ENCODE data around the gene COPG2. TPM values are rescaled to one million over a fixed set of nuclear protein-coding genes. Genes with fewer than 3 reads are reported as not detected.

The COPG2 gene
- total RNA-seq, 4 donors from 2014 or later: 11.7 to 15.6 (median 13.1) TPM

- H3K27ac ChIP-seq: no peak overlapping the region
- H3K4me3 ChIP-seq: peak overlapping the region in 1 of 2 donors; percentile 51
- H3K36me3 ChIP-seq: no peaks in the 10 kb centered on the region
- peaks cover 79% of the 10 kb centered on the region for H3K27me3 ChIP-seq
- 71 to 80% methylated on average over 9 to 11 of the region's 11 CpGs for WGBS, 2 donors (ENCODE audit: low coverage in 1 of 2)
- no peak for ATAC-seq
- TF ChIP-seq POLR2AphosphoS5 (IDR thresholded peaks at IDR 0.05): no peak
- TF ChIP-seq CTCF (IDR thresholded peaks at IDR 0.05): no peak
- no peak for TF ChIP-seq EP300 (IDR thresholded peaks at IDR 0.05)
- H3K9me3 ChIP-seq: no peaks in the 10 kb centered on the region
- peaks cover 0 to 20% (median 0%) of the 10 kb centered on the region in 3 donors for H3K4me1 ChIP-seq
Measured at GRCh38 chr7:130485734-130486113, 182.8 kb downstream of the COPG2 start.

DNA sequence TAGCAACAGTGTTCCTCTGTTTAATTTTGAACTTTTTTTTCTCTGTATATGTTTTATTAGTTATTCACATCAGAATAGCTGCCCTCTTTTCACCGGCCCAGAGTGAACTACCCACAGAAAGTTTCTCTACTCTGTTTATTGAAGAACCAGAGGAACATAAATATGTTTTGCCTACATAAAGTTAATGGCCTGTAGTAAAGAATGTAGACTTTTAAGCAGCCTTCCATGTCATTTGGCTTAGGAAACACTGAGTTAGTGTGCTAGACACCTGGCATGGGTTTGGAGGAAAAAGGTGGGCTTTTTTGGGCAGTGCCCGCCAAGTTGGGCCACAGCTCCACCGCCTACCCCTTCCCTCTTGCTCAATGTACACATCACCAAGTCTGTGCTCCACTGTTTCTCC is 185.5 kb downstream of the COPG2 start:
- peaks cover 0 to 16% (median 0%) of the 10 kb centered on the region in 3 donors for H3K4me1 ChIP-seq
- TF ChIP-seq POLR2A (IDR thresholded peaks at IDR 0.05) (no peak), CTCF (IDR thresholded peaks at IDR 0.05) (no peak), EP300 (IDR thresholded peaks at IDR 0.05) (no peak), POLR2AphosphoS5 (IDR thresholded peaks at IDR 0.05) (no peak)

GRCh38 chr7:130481898-130482297 is 186.7 kb downstream of the COPG2 start:
- Histone ChIP-seq H3K4me1 (peaks cover 0 to 13% (median 0%) of the 10 kb centered on the region in 3 donors), H3K36me3 (no peaks in the 10 kb centered on the region), H3K4me3 (no peak overlapping the region), H3K9me3 (peaks cover 0 to 21% (median 0%) of the 10 kb centered on the region in 3 donors), H3K27me3 (peaks cover 48% of the 10 kb centered on the region), H3K27ac (no peak overlapping the region)
- no peak for ATAC-seq
- TF ChIP-seq CTCF (IDR thresholded peaks at IDR 0.05): no peak
- TF ChIP-seq POLR2A (IDR thresholded peaks at IDR 0.05): no peak
- no peak for TF ChIP-seq EP300 (IDR thresholded peaks at IDR 0.05)
- no peak for TF ChIP-seq POLR2AphosphoS5 (IDR thresholded peaks at IDR 0.05)
- WGBS, 2 donors (ENCODE audit: low coverage in 1 of 2): 40 to 45% methylated on average over 1 of the region's 1 CpG

More for the DNA sequence above, 185.5 kb downstream of the COPG2 start:
- H3K36me3 ChIP-seq: no peaks in the 10 kb centered on the region
- no peak for ATAC-seq
- WGBS, 2 donors (ENCODE audit: low coverage in 1 of 2): 95 to 100% methylated on average over 2 to 3 of the region's 3 CpGs
- H3K9me3 ChIP-seq: peaks cover 0 to 14% (median 0%) of the 10 kb centered on the region in 3 donors
- peaks cover 56% of the 10 kb centered on the region for H3K27me3 ChIP-seq
- H3K27ac ChIP-seq: no peak overlapping the region
- no peak overlapping the region for H3K4me3 ChIP-seq

DNA sequence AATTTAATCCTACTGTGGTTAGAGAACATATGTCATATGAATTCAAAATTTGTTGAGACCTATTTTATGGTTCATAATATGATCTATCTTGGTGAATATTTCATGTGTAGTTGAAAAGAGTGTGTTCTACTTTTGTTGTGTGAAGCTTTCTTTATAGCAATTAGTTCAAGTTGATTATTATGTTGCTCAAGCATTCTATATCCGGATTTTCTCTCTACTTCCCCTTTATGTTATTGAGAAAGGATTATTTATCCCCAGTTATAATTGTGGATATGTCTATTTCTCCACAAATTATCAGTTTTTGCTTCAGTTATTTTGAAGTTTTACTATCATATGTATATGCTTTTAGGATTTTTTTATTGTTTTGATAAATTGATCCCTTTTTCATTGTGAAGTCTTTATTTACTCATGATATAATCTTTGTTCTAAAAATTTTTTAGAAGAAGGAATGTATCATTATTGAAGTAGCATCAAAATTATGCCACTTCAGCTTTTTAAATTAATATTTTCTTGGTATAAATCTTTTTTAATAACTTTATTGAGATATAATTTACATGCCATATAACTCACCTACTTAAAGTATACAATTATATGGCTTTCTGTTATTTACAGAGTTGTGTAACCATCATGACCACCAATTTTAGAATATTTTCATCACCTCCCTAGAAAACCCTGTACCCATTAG is 188.7 kb downstream of the COPG2 start:
- no peak for ATAC-seq
- H3K27me3 ChIP-seq: peaks cover 27% of the 10 kb centered on the region
- peaks cover 0 to 21% (median 0%) of the 10 kb centered on the region in 3 donors for H3K9me3 ChIP-seq
- H3K27ac ChIP-seq: no peak overlapping the region
- no peaks in the 10 kb centered on the region for H3K36me3 ChIP-seq
- 88 to 100% methylated on average over 1 of the region's 1 CpG for WGBS, 2 donors (ENCODE audit: low coverage in 1 of 2)
- H3K4me3 ChIP-seq: no peak overlapping the region
- TF ChIP-seq CTCF (IDR thresholded peaks at IDR 0.05) (no peak), EP300 (IDR thresholded peaks at IDR 0.05) (no peak), POLR2AphosphoS5 (IDR thresholded peaks at IDR 0.05) (no peak), POLR2A (IDR thresholded peaks at IDR 0.05) (no peak)
- H3K4me1 ChIP-seq: no peaks in the 10 kb centered on the region

DNA sequence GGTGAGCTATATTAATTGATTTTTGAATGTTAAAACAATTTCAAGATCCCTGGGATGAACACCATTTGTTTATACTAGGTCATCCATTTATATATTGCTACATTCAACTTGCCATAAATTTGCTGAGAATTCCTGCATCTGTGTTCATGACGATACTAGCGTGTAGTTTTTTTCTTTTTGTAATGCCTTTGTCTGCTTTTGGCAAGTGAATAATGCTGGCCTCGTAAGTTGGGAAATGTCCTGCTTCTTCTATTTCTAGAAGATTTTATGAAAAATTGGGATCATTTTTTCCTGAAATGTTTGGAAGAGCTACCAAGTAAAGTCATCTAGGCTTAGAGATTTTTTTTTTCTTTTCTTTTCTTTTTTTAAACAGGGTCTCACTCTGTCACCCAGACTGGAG is 189.6 kb downstream of the COPG2 start:
- ATAC-seq: no peak
- no peak overlapping the region for H3K4me3 ChIP-seq
- H3K36me3 ChIP-seq: no peaks in the 10 kb centered on the region
- TF ChIP-seq POLR2A (IDR thresholded peaks at IDR 0.05): no peak
- TF ChIP-seq CTCF (IDR thresholded peaks at IDR 0.05): no peak
- no peak for TF ChIP-seq POLR2AphosphoS5 (IDR thresholded peaks at IDR 0.05)
- no peak for TF ChIP-seq EP300 (IDR thresholded peaks at IDR 0.05)
- 65 to 70% methylated on average over 3 of the region's 3 CpGs for WGBS, 2 donors (ENCODE audit: low coverage in 1 of 2)
- no peaks in the 10 kb centered on the region for H3K4me1 ChIP-seq
- H3K27ac ChIP-seq: no peak overlapping the region
- peaks cover 21% of the 10 kb centered on the region for H3K27me3 ChIP-seq
- peaks cover 0 to 21% (median 0%) of the 10 kb centered on the region in 3 donors for H3K9me3 ChIP-seq

Data from gastroesophageal sphincter (tissue), 4 donors.